Measurements from ENCODE around the gene MICALL2.

- TF ChIP-seq, protein P1, sequence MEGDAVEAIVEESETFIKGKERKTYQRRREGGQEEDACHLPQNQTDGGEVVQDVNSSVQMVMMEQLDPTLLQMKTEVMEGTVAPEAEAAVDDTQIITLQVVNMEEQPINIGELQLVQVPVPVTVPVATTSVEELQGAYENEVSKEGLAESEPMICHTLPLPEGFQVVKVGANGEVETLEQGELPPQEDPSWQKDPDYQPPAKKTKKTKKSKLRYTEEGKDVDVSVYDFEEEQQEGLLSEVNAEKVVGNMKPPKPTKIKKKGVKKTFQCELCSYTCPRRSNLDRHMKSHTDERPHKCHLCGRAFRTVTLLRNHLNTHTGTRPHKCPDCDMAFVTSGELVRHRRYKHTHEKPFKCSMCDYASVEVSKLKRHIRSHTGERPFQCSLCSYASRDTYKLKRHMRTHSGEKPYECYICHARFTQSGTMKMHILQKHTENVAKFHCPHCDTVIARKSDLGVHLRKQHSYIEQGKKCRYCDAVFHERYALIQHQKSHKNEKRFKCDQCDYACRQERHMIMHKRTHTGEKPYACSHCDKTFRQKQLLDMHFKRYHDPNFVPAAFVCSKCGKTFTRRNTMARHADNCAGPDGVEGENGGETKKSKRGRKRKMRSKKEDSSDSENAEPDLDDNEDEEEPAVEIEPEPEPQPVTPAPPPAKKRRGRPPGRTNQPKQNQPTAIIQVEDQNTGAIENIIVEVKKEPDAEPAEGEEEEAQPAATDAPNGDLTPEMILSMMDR (tag by site-specific recombination; IDR thresholded peaks at IDR 0.05) = no peak
- TF ChIP-seq ZFP3 (tag by site-specific recombination; IDR thresholded peaks at IDR 0.05; ENCODE audit: low read depth) (no peak), ZNF184 (tag by site-specific recombination; IDR thresholded peaks at IDR 0.05) (no peak), ZIC2 (tag by site-specific recombination; IDR thresholded peaks at IDR 0.05) (no peak), ZNF785 (tag by site-specific recombination; IDR thresholded peaks at IDR 0.05) (no peak)
Measured at GRCh38 chr7:1439373-1440363, 19.6 kb downstream of the MICALL2 start.

All from HEK293 (cell line).